WI38 (cell line): ENCODE results near the gene TMEM185B.

Source experiments
- H3K4me3 ChIP-seq: 2 replicates; pipeline ENCODE4 v1.5.1; 2011; ENCODE audit warnings: low read depth, mild to moderate bottlenecking, control low read depth, low read length
- TF ChIP-seq, protein P1 (sequence below): IDR thresholded peaks from 2 replicates; pipeline ENCODE4 v1.5.1; 2012; ENCODE audit warnings: low read depth, mild to moderate bottlenecking, control low read depth, low read length

The TMEM185B gene

DNA sequence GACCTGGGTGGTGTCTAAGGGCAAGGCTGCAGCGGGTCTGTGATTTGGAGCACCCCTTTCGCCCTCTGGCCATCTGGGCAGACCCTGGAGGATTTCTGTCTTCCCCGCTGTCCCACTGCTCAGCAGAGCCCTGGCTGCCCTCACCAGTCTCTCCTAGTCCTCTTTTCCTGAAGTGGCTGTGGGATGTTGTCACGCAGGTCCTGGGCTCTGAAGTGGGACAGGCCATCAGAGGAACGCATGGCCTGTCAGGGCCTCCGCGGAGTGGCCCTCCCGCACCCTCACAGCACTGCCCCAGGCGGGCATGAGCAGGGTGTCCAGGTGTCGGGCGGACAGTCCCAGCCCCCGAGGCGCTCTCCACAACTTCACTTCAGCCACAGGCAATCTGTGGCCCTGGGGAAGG, 1.1 kb upstream of the TMEM185B start:
- TF ChIP-seq, protein P1, sequence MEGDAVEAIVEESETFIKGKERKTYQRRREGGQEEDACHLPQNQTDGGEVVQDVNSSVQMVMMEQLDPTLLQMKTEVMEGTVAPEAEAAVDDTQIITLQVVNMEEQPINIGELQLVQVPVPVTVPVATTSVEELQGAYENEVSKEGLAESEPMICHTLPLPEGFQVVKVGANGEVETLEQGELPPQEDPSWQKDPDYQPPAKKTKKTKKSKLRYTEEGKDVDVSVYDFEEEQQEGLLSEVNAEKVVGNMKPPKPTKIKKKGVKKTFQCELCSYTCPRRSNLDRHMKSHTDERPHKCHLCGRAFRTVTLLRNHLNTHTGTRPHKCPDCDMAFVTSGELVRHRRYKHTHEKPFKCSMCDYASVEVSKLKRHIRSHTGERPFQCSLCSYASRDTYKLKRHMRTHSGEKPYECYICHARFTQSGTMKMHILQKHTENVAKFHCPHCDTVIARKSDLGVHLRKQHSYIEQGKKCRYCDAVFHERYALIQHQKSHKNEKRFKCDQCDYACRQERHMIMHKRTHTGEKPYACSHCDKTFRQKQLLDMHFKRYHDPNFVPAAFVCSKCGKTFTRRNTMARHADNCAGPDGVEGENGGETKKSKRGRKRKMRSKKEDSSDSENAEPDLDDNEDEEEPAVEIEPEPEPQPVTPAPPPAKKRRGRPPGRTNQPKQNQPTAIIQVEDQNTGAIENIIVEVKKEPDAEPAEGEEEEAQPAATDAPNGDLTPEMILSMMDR, result no peak
- no peak overlapping the region for H3K4me3 ChIP-seq

GRCh38 chr2:120222186-120223033, 790 bp downstream of the TMEM185B start:
- TF ChIP-seq, protein P1, result no peak
- H3K4me3 ChIP-seq, result peak overlapping the region; percentile 65

DNA sequence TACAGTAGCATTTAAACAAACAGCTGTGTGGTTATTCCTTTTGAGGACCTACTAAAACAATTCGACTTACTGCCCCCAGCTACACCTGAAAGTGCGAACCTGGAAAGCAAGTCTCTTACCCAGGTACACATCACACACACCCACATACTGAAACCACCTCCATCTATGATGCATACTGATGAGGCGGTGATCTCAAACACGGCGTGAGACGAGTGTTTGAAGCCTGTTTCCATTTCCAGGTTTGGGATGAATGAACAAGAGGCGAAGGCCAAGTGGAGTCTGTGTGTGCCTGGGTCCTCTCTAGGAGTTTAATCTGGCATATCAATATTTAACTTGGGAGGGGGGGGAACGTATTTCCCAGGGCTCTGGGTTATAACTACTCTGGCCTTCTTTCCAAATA, 1.6 kb downstream of the TMEM185B start:
- no peak overlapping the region for H3K4me3 ChIP-seq
- TF ChIP-seq, protein P1, result no peak

DNA sequence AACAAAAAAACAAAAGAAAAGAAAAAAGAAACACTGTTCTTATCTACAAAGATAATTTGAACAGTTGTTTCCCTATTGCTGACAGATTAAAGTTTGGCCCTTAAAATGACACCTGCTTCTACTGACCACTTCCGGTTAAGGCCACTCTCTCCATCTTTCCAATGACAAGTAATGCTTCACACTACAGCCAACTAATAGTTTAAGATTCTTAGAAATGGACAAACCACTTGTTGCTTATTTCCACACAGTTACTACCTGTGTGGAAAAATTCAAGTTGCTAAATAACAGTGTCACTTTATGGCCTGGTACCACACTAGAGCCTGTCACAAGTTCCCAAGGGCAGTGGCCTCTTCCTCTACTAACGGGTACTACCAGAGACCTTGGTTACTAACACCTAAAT, 2.4 kb downstream of the TMEM185B start:
- TF ChIP-seq, protein P1, result no peak
- H3K4me3 ChIP-seq, result no peak overlapping the region

- TF ChIP-seq, protein P1, result no peak
- H3K4me3 ChIP-seq, result no peak overlapping the region
These were observed 3.4 kb downstream of the TMEM185B start for GRCh38 chr2:120219766-120220165.

- TF ChIP-seq, protein P1, result no peak
- no peak overlapping the region for H3K4me3 ChIP-seq
These were observed 3.9 kb downstream of the TMEM185B start for GRCh38 chr2:120219291-120219690.

DNA sequence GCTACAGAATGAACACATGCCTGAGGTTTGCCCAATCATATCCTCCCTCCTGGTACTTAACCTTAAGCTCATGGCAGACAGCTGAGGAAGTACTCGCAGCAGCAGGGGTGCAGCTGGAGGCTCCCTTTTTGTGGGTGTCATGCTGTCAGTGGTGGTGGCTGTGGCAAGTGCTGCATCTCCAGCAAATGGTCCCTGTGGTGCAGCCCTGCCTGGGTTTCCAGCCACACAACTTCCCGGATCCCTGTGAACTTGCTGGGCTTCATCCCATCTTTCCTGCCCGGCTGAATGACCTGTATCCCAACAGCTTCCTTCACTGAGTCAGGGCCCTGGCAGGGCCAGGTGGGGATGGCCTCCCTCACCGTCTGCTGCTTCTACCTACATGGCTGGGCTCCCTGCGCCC, 5.0 kb downstream of the TMEM185B start:
- TF ChIP-seq, protein P1, result no peak
- H3K4me3 ChIP-seq, result no peak overlapping the region
